ENCODE measurements around the gene CDC14B.

DNA sequence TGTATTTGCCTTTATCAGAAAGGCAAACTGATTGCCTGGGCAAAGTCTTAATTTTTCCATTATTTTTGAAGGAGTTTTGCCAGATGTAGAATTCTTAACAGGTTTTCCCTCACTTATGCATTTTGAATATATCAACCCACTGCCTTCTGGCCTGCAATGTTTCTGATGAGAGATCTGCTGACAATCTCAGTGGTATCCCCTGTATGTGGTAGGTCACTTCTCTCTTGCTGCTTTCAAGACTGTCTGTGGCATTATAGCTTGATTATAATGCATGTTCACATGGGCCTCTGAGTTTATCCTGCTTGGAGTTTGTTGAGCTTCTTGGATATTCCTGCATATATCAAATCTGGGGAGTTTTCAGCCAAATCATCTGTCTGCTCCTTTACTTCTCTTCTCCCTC lies 87.5 kb downstream of the CDC14B start:
- TF ChIP-seq EZH2 (IDR thresholded peaks at IDR 0.05; ENCODE audit: borderline replicate concordance, low read depth, low read length, severe bottlenecking), result no peak
- TF ChIP-seq, protein P1, sequence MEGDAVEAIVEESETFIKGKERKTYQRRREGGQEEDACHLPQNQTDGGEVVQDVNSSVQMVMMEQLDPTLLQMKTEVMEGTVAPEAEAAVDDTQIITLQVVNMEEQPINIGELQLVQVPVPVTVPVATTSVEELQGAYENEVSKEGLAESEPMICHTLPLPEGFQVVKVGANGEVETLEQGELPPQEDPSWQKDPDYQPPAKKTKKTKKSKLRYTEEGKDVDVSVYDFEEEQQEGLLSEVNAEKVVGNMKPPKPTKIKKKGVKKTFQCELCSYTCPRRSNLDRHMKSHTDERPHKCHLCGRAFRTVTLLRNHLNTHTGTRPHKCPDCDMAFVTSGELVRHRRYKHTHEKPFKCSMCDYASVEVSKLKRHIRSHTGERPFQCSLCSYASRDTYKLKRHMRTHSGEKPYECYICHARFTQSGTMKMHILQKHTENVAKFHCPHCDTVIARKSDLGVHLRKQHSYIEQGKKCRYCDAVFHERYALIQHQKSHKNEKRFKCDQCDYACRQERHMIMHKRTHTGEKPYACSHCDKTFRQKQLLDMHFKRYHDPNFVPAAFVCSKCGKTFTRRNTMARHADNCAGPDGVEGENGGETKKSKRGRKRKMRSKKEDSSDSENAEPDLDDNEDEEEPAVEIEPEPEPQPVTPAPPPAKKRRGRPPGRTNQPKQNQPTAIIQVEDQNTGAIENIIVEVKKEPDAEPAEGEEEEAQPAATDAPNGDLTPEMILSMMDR (IDR thresholded peaks at IDR 0.05; ENCODE audit: borderline replicate concordance, extremely low read depth, low read length, poor library complexity, severe bottlenecking), result no peak
